ENCODE results near the gene C11orf71.

C11orf71 gene, protein sequence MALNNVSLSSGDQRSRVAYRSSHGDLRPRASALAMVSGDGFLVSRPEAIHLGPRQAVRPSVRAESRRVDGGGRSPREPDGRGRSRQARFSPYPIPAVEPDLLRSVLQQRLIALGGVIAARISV

DNA sequence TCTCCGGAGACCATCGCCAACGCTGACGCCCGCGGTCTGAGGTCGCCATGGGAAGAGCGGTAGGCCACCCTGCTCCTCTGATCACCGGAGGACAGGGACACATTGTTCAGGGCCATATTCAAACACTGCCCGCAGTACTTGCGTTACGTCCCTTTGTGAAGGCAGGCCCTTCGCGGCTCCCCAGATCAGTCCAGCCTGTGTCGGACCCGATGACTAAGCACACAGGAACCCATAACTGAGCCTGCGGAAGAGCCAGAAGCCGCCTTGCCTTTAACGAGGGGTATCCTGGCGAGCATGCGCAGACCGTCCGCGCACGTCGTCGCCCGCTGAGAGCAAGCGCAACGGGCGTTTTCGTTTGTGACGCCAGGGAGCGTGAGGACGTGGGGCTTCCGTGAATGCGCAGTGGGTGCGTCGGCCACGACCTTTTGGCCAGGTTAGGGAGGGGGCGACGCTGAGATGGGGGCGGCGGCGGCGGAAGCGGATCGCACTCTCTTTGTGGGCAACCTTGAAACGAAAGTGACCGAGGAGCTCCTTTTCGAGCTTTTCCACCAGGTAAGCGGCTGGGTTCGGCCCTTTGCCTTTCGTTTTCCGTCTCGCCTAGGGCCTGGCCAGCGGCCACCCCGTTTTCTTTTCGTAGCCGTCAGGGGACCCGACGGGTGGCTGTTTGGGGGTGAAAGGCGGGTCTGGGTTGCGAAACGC is at the start of gene C11orf71, which contains the start of gene RBM7:
Gene C11orf71 (minus strand): TSS at position 296 of the 699 bp plus-strand sequence. CDS start 180 bp downstream, at position 116.
Gene RBM7 (plus strand): TSS at position 451 of the 699 bp plus-strand sequence. CDS start 6 bp downstream, at position 457.
- H3K4me3 ChIP-seq: peak within 1 kb of the TSS; percentile 61 to 94 (median 77)
- peak within 1 kb of the TSS; percentile 92 to 99 (median 99) for H3K27ac ChIP-seq

DNA sequence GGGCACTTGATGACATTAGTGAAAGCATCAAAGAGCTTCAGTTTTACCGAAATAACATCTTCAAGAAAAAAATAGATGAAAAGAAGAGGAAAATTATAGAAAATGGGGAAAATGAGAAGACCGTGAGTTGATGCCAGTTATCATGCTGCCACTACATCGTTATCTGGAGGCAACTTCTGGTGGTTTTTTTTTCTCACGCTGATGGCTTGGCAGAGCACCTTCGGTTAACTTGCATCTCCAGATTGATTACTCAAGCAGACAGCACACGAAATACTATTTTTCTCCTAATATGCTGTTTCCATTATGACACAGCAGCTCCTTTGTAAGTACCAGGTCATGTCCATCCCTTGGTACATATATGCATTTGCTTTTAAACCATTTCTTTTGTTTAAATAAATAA is 49.5 kb upstream of the C11orf71 start:
- H3K27ac ChIP-seq: no peak overlapping the region
- no peak overlapping the region for H3K4me3 ChIP-seq

DNA sequence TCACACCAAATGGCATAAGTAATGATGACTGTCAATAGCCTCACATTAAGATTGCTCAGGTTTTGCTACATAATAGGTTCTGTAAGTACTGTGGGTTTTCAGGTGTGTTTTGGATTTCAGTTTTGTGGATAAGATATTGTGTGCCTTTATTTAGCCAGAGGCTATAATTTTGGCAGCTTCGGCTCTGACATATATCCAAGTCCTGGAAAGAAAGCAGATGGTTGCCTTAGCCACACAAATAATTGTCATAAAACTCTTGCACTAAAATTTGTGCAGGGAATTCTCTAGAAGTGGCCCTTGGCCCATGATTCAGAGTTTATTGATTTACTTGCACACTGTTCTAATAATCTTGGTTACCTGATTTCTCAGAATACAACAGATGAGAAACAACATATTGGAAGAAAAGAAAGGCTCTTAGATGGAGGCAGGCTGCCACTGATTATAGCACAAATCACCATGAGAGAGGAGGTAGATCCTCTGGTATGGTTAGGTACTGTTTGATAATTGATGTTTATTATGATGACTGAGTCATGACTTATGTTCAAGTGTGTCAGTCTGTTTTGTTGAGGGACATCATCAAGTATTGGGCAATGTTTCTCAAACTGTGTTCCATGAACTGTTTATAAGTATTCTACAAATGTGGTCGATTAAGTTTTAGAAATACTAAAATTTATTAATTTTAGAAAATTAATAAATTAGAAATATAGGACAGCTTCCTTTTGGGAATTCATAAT is 48.6 kb upstream of the C11orf71 start:
- H3K4me3 ChIP-seq: no peak overlapping the region
- no peak overlapping the region for H3K27ac ChIP-seq

DNA sequence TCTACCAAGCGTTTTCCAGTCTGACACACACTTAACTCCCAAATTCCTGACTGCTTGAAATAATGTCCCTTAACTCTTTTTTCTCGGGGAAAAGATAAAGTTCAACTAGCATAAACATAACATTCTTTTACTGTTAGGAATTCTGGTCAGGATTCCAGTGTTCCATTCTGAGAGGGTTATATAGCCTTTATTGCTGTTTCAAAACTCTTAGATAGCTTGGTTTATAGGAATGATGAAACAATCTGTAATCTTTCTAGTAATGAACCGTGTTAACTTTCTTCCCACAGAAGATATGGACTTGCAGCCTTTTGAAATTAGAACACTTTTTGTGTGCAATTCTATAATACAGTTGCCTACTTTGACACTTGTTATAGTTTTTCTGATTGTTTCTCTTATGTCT is 47.6 kb upstream of the C11orf71 start:
- no peak overlapping the region for H3K27ac ChIP-seq
- no peak overlapping the region for H3K4me3 ChIP-seq

DNA sequence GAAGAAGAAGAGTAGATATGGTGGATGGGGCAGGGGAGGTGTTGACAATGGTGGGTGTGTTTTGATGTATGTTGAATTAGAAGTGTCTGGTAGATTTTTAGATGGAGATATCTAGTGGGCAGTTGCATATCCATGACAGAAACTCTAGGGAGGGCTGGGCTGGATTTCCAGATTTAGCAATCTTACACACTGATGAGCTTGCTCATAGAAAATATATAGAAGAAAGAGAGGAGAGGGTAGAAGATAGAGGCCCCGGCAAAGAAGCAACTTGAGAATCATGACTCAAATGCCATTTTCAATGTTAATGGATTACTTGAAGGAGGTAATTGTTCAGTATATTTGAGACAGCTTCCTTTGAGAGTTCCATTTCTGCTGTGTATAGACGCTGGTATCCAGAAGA is 47.1 kb upstream of the C11orf71 start:
- Histone ChIP-seq H3K27ac (no peak overlapping the region), H3K4me3 (no peak overlapping the region)

DNA sequence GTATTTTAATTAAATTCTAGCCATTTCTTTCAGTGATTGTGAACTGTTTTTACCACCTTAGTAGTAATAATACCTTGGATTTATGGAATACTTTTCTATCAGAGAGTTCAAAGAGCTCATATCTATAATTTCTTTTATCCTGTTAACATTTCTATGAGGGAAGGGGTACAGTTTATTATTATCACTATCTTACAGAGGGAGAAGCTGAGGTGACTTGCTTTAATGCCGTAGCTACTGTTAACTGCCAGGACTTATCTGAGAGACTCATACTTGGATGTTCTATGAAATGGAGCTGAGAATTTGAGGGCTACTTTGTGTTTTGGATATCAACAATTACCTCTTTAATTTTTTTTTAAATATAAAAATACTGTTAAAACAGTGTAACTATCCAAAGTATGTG is 42.2 kb upstream of the C11orf71 start:
- H3K4me3 ChIP-seq: no peak overlapping the region
- peak overlapping the region in 1 of 21 experiments; percentile 13 for H3K27ac ChIP-seq

DNA sequence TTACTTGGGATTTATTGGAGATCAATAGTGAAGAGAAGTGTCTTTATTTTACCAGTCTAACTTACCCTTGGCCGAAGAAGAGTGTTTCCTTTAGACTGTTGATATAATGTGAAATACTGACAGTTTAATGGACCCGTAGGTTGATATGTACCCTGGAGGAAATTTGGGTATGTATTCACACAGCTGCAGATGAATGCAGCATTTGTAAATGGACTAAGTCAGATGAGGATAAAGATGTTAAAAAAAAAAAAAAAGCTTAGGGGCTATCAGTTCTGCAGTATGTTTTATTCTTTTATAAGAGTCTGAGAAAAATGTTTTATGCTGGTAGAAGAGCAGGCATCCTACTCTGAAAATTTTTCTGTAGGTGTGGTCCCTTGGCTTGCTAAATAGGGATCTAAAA is 41.6 kb upstream of the C11orf71 start:
- H3K4me3 ChIP-seq: no peak overlapping the region
- H3K27ac ChIP-seq: no peak overlapping the region

DNA sequence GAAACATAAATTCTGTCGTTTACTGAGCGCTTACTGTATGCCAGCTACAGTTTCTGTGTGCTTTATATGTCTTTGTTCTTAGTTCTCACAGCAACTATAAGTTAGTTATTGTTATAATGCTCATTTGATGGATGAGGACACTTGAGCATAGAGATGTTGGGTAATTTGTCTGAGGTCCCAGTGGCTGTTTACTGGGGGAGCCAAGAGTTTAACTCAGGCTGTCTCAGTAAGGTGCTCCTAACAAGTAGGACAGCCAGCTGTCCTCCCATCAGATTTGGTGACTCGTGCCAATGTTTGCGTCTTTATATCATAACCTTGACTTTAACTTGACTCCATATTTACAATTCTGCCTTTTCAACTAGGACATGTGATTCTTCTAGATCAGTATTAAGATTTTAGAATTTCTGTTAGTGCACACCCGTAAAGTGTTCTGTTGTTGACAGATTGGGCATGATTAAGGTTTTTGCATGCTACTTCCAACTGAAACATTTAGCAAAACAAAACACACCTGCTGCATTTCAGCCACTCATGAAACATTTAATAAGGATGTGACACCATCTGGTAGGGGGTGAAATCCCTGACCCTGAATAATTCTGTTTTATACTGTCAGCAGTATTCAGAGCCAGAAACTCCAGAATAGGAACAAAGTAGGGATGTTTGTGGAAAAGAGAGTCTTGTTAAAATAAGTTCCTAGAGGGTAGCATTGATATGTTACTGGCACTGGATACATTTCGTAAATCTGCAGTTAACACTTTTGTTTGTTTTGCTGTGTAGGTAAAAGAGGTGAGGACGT is 40.9 kb upstream of the C11orf71 start:
- peak overlapping the region in 1 of 21 experiments; percentile 88 for H3K27ac ChIP-seq
- peak overlapping the region in 1 of 7 experiments; percentile 76 for H3K4me3 ChIP-seq

DNA sequence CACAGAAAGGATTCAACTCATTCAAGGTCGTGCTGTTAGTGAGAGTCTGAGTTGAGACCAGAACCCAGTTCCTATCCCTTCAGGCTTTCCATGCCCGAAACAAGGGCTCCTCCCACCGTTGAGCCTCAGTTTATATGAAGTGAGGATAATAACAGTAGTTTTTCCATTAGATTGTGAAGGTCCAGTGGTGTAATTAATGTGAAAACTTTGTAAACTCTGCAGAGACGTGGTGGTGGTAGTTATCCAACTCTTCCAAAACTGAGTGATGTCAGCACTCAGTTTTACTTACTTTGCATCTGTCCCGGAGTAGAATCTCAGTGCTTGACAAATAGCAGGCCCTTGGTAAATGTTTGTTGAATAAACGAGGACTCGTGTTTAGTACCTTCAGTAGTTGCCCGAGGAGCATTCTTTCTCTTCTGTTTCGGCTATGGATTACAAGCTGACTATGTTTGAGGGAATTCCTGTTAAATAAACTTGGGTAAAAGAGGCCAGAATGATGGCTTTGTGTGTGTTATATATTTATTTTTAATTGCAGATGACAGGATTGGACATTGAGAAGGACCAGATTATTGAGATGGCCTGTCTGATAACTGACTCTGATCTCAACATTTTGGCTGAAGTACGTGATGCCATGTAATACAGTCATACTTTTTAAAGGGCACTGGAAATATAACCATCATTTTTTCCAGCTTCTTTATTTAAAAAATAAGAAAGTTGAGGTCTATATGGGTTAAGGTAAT is 40.0 kb upstream of the C11orf71 start:
- peak overlapping the region in 19 of 21 experiments; percentile 41 to 93 (median 89) for H3K27ac ChIP-seq
- peak overlapping the region; percentile 76 to 98 (median 93) for H3K4me3 ChIP-seq

DNA sequence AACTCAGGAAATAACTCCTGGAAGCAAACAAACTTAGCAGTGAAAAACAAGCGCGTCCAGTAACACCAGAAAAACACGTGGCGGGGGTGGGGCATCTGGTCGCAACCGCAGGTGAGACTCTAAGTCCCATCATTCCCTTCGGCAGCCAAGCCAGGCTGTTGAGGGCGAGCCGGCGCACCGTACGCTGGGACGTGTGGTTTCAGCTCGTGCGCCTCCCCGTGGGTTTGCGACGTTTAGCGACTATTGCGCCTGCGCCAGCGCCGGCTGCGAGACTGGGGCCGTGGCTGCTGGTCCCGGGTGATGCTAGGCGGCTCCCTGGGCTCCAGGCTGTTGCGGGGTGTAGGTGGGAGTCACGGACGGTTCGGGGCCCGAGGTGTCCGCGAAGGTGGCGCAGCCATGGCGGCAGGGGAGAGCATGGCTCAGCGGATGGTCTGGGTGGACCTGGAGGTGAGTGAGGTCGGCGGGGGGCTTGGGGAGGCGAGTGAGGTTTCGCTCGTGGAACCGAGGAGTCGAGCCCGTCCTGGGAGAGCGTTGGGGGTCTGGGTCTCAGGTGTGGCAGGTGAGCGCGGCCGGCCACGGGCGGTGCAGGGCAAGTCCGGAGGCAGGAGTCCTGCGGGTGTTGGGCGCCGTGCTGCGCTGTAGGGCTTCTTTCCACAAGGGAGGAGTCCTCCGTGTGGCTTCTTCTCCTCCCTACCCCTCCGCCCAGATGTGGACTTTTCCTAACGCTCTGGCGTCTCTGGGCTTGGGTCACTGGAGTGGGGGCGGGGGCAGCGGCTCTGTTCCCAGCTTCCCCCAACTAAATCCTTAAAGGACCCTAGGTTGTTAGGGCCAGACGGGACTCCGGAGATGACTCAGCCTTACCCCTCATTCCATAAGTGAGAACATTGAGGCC is 39.2 kb upstream of the C11orf71 start, which contains the start of gene REXO2:
Gene REXO2 (plus strand): TSS at position 239 of the 892 bp plus-strand sequence. CDS start 62 bp downstream, at position 301.
- peak within 1 kb of the TSS; percentile 41 to 93 (median 88) for H3K27ac ChIP-seq
- H3K4me3 ChIP-seq: peak within 1 kb of the TSS; percentile 76 to 98 (median 93)

DNA sequence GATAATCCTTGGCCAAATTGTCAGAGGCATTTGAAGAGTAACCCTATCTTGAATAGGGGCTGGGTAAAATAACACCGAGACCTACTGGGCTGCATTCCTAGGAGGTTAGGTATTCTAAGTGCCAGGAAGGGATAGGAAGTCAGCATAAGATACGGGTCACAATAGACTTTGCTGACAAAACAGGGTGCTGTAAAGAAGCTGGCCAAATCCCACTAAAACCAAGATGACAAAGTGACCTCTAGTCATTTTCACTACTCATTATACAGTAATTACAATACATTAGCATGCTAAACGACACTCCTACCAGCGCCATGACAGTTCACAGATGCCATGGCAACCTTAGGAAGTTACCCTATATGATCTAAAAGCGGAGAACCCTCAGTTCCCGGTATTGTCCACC is 38.0 kb upstream of the C11orf71 start:
- H3K4me3 ChIP-seq: no peak overlapping the region
- peak overlapping the region in 8 of 21 experiments; percentile 50 to 92 (median 80) for H3K27ac ChIP-seq

DNA sequence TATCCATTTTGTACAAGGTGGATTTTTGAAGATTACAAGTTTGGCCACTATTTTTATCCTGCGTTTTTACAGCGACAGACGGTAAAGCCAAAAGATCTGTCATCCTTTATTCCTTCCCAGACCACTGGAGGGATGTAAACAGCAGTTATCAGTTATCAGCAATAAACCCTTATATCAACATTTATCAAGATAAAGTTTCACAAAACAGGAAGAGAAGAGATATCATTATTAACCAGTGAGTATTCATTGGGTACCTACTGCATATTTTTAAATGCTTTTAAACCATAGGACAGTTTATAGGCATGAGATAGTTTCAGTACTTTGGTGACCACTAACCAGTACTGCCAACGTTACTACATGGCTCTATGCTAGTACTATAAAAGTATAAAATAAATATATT is 33.1 kb upstream of the C11orf71 start:
- H3K4me3 ChIP-seq: no peak overlapping the region

DNA sequence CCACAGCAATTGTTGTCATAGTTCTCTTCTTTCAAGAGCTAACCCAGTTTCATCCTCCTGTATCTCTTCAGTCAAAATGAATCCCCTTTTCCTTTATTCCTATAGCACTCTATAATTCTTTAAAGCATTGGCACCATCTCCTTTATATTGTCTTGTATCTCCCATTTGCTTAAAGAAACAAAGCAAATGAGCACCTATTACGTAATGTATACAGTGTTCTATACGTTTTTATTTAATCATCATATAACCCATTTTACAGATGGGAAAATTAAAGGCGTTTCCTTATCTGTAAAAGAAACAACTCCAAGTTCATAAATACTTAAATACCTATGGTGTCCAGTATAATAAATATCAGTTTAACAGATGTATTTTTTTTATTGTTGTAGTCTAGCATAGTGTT is 32.6 kb upstream of the C11orf71 start:
- Histone ChIP-seq H3K27ac (no peak overlapping the region), H3K4me3 (no peak overlapping the region)

More for the DNA sequence above, 33.1 kb upstream of the C11orf71 start:
- no peak overlapping the region for H3K27ac ChIP-seq

DNA sequence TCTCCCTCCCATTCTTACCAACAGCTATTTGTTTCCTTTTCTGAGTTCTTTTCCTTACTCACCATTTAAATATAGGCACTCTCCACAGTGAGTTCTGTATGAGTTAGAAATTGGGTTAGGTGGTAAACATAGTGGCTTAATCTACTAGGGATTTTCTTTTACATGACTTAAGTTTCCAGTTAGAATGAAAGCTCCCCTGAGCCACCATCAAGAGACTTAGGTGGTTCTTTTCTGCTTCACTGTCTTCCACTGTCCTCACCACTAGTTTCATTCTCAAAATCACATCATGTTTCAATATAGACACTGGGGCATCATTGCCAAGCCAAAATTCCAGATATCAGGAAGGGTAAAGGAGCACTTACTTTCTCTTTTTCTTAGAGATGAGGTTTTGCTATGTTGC is 30.0 kb upstream of the C11orf71 start:
- Histone ChIP-seq H3K4me3 (no peak overlapping the region), H3K27ac (peak overlapping the region in 1 of 21 experiments; percentile 33)

DNA sequence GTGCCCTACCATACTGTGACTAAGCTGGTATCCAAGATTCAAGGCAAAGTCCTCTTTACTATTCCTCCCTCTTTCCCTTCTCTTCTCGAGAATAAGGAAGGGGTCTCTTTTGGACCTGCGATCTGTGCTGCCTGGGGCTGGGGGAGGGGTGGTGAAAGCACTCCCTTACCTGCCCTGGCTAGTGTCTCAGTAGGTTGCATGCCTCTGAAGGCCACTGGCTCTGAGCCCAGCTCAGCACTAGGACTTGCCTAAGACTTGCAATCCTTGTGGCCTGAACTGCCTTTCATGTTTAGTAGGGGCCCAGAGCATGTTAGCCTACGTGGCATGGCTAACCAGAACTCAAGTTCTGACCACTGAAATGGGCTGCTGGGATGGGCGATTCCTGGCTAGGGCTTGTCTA is 26.0 kb upstream of the C11orf71 start:
- Histone ChIP-seq H3K27ac (no peak overlapping the region), H3K4me3 (no peak overlapping the region)

DNA sequence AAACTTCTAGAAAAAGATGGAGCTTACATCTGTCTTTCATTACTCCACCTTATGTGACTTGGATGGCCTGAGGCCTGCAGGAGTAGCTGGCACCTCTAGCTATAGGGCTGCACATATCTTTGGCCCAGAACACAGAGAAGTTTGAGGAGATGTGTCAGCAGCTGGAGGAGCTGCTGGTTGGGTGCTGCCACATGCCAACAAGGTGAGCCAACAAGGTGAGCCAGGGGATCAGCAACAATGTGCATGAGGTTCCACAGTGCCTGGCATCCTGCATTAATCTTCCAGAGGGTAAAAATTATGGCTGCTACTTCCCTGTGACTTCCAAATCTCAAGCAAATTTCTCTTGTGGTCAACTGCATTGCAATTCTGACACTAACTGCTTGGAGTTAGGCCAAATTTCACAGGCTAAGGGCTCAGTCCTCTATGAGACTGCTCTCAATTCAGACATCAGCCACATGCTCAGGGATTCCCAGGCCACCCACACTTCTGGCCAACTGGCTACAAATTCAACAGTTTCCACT is 16.2 kb upstream of the C11orf71 start:
- Histone ChIP-seq H3K4me3 (no peak overlapping the region), H3K27ac (no peak overlapping the region)

DNA sequence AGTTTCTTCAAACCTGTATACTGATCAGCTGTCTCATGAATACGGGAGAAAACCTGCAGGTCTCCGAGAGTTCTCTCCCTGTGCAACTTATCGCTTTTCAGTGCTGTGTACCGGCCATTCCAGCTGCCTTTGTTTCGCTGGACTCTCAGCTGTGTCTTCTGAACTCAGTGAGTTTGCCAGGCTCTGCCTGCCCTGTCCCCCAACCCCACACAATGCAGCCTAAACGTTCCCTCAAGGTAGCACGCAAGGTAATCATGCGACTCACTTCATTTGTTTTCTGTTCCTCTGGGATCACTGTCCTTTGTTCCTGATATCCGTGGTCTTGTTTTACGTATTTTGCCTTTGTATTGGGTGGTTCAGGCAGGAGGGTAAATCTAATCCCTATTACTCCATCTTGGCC is 13.6 kb upstream of the C11orf71 start:
- no peak overlapping the region for H3K27ac ChIP-seq
- H3K4me3 ChIP-seq: no peak overlapping the region

DNA sequence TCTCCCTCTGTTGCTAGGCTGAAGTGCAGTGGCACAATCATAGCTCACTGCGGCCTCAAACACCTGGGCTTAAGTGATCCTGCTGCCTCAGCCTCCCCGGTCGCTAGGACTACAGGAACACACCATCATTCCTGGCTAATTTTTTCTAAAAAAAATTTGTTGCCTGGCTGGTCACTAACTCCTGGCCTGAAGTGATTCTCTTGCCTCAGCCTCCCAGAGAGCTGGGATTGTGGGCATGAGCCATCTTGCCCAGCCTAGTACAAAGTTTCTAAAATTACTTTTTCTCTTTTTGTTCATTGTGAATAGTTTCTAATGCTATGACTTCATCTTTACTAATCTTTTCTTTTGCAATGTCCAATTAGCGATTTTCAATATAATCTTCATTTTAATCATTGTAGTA is 12.6 kb upstream of the C11orf71 start:
- H3K4me3 ChIP-seq: no peak overlapping the region
- H3K27ac ChIP-seq: no peak overlapping the region
